ENCODE data around the gene KANK2. TPM values are rescaled to one million over a fixed set of nuclear protein-coding genes. Genes with fewer than 3 reads are reported as not detected.

KANK2 gene
- total RNA-seq, 4 donors from 2014 or later, result 42.5 to 75.5 (median 65.1) TPM

GRCh38 chr19:11171144-11171543, 26.2 kb downstream of the KANK2 start:
- H3K9me3 ChIP-seq, result no peaks in the 10 kb centered on the region
- H3K4me1 ChIP-seq, result peaks cover 16% of the 10 kb centered on the region
- DNase-seq (ENCODE audit: low spot score in 2 of 2), result no peak
- H3K27me3 ChIP-seq, result no peaks in the 10 kb centered on the region
- TF ChIP-seq POLR2A (IDR thresholded peaks at IDR 0.05) (no peak), POLR2AphosphoS5 (IDR thresholded peaks at IDR 0.05) (no peak), CTCF (IDR thresholded peaks at IDR 0.05) (no peak), EP300 (IDR thresholded peaks at IDR 0.05) (no peak)
- no peak overlapping the region for H3K27ac ChIP-seq
- H3K36me3 ChIP-seq, result peaks cover 78% of the 10 kb centered on the region
- WGBS, result 77% methylated on average over 5 of the region's 5 CpGs
- no peak overlapping the region for H3K4me3 ChIP-seq

GRCh38 chr19:11169896-11170678, 27.3 kb downstream of the KANK2 start:
- Histone ChIP-seq H3K36me3 (peaks cover 70% of the 10 kb centered on the region), H3K9me3 (no peaks in the 10 kb centered on the region), H3K4me3 (no peak overlapping the region), H3K27ac (no peak overlapping the region), H3K27me3 (no peaks in the 10 kb centered on the region), H3K4me1 (peaks cover 26% of the 10 kb centered on the region)
- no peak for DNase-seq (ENCODE audit: low spot score in 2 of 2)
- 89% methylated on average over 24 of the region's 31 CpGs for WGBS
- TF ChIP-seq POLR2AphosphoS5 (IDR thresholded peaks at IDR 0.05) (no peak), EP300 (IDR thresholded peaks at IDR 0.05) (no peak), CTCF (IDR thresholded peaks at IDR 0.05) (no peak), POLR2A (IDR thresholded peaks at IDR 0.05) (no peak)

GRCh38 chr19:11168568-11168967, 28.8 kb downstream of the KANK2 start:
- Histone ChIP-seq H3K27ac (no peak overlapping the region), H3K9me3 (no peaks in the 10 kb centered on the region), H3K4me3 (no peak overlapping the region), H3K36me3 (peaks cover 55% of the 10 kb centered on the region), H3K4me1 (peaks cover 26% of the 10 kb centered on the region), H3K27me3 (no peaks in the 10 kb centered on the region)
- WGBS, result 68% methylated on average over 7 of the region's 7 CpGs
- no peak for DNase-seq (ENCODE audit: low spot score in 2 of 2)
- TF ChIP-seq POLR2AphosphoS5 (IDR thresholded peaks at IDR 0.05), result no peak
- TF ChIP-seq POLR2A (IDR thresholded peaks at IDR 0.05), result no peak

- WGBS, result 55% methylated on average over 22 of the region's 26 CpGs
- Histone ChIP-seq H3K4me3 (no peak overlapping the region), H3K36me3 (peaks cover 38% of the 10 kb centered on the region), H3K9me3 (no peaks in the 10 kb centered on the region), H3K27me3 (no peaks in the 10 kb centered on the region), H3K27ac (peak overlapping the region; percentile 82), H3K4me1 (peaks cover 26% of the 10 kb centered on the region)
- TF ChIP-seq CTCF (IDR thresholded peaks at IDR 0.05) (no peak), POLR2AphosphoS5 (IDR thresholded peaks at IDR 0.05) (no peak), POLR2A (IDR thresholded peaks at IDR 0.05) (no peak), EP300 (IDR thresholded peaks at IDR 0.05) (no peak)
- peak in 1 of 2 donors; percentile 82 for DNase-seq (ENCODE audit: low spot score in 2 of 2)
These were observed 30.8 kb downstream of the KANK2 start for GRCh38 chr19:11166281-11167142.

GRCh38 chr19:11165486-11166030, 31.8 kb downstream of the KANK2 start:
- no peaks in the 10 kb centered on the region for H3K9me3 ChIP-seq
- 81% methylated on average over 13 of the region's 13 CpGs for WGBS
- H3K27ac ChIP-seq, result peak overlapping the region; percentile 82
- H3K4me3 ChIP-seq, result no peak overlapping the region
- DNase-seq (ENCODE audit: low spot score in 2 of 2), result no peak
- TF ChIP-seq EP300 (IDR thresholded peaks at IDR 0.05) (no peak), POLR2AphosphoS5 (IDR thresholded peaks at IDR 0.05) (no peak), POLR2A (IDR thresholded peaks at IDR 0.05) (no peak)
- no peaks in the 10 kb centered on the region for H3K27me3 ChIP-seq
- peaks cover 22% of the 10 kb centered on the region for H3K4me1 ChIP-seq
- peaks cover 31% of the 10 kb centered on the region for H3K36me3 ChIP-seq

All from suprapubic skin (tissue), 4 donors.